ENCODE measurements around the gene THYN1. TPM values are rescaled to one million over a fixed set of nuclear protein-coding genes. Genes with fewer than 3 reads are reported as not detected.

The THYN1 gene
- total RNA-seq, 1 experiment from 2014 or later: 56.6 TPM

- CTCF ChIA-PET: no interaction called here
- H3K36me3 ChIP-seq (ENCODE audit: low read depth, low read length): no peaks in the 10 kb centered on the region
- no TSS peak for BruUV-seq (replicated peaks)
- peak; percentile 34 for ATAC-seq
- H3K4me3 ChIP-seq (ENCODE audit: low read length): 0 out of 2 replicates have a peak overlapping the region, but pooled peaks have one; percentile 31
- intact Hi-C loops (cut with micrococcal nuclease): no loop called here
- TF ChIP-seq CTCF (conservative IDR thresholded peaks at IDR 0.05; ENCODE audit: low read depth, low read length) (no peak), EZH2 (IDR thresholded peaks at IDR 0.05; ENCODE audit: low read length, unreplicated experiment) (peak; percentile 92), EZH2phosphoT487 (IDR thresholded peaks at IDR 0.05; ENCODE audit: borderline replicate concordance, low read length) (0 out of 2 replicates have a peak, but pooled peaks have one; percentile 30)
- H3K9ac ChIP-seq (ENCODE audit: low read length): no peak overlapping the region
- H3K27me3 ChIP-seq (ENCODE audit: low read length): peaks cover 86% of the 10 kb centered on the region
- no peaks in the 10 kb centered on the region for H4K20me1 ChIP-seq (ENCODE audit: low read length)
- no peaks in the 10 kb centered on the region for H3K79me2 ChIP-seq (ENCODE audit: low read length)
- DNase-seq: no peak
- POLR2A ChIA-PET (ENCODE audit: unreplicated experiment): no interaction called here
- H3K27ac ChIP-seq (ENCODE audit: low read length): no peak overlapping the region
- peak overlapping the region; percentile 48; the same call in 1 of the 2 replicates for H2AFZ ChIP-seq (ENCODE audit: low read length)
- no peaks in the 10 kb centered on the region for H3K9me2 ChIP-seq (replicated peaks; ENCODE audit: low read length)
- H3F3A ChIP-seq (ENCODE audit: low read length, unreplicated experiment): no peaks in the 10 kb centered on the region
- H3K4me2 ChIP-seq (ENCODE audit: low read length): no peak overlapping the region
- peaks cover 4% of the 10 kb centered on the region; the same call in 1 of the 2 replicates for H3K4me1 ChIP-seq (ENCODE audit: insufficient read depth, low read length)
- no peaks in the 10 kb centered on the region for H3K9me3 ChIP-seq (ENCODE audit: low read length)
Measured at GRCh38 chr11:134276396-134277182, 23.4 kb upstream of the THYN1 start.

- Histone ChIP-seq H3K27ac (ENCODE audit: low read length) (no peak within 1 kb of the TSS), H3K4me1 (ENCODE audit: insufficient read depth, low read length) (peaks cover 4% of the 10 kb centered on the region; the same call in 1 of the 2 replicates), H3K4me2 (ENCODE audit: low read length) (peak within 1 kb of the TSS; percentile 60), H2AFZ (ENCODE audit: low read length) (peak within 1 kb of the TSS; percentile 48), H3K9ac (ENCODE audit: low read length) (no peak within 1 kb of the TSS), H3K79me2 (ENCODE audit: low read length) (no peaks in the 10 kb centered on the region), H3F3A (ENCODE audit: low read length, unreplicated experiment) (no peaks in the 10 kb centered on the region), H4K20me1 (ENCODE audit: low read length) (no peaks in the 10 kb centered on the region), H3K9me2 (replicated peaks; ENCODE audit: low read length) (no peaks in the 10 kb centered on the region), H3K36me3 (ENCODE audit: low read depth, low read length) (no peaks in the 10 kb centered on the region), H3K9me3 (ENCODE audit: low read length) (no peaks in the 10 kb centered on the region), H3K4me3 (ENCODE audit: low read length) (peak within 1 kb of the TSS; percentile 31; the same call in 1 of the 2 replicates), H3K27me3 (ENCODE audit: low read length) (peaks cover 81% of the 10 kb centered on the region)
- POLR2A ChIA-PET (ENCODE audit: unreplicated experiment): no interaction called here
- intact Hi-C loops (cut with micrococcal nuclease): no loop called here
- ATAC-seq: peak; percentile 53
- CTCF ChIA-PET: interaction anchor here (0.6 kb wide), 1 partner anchor 69 kb away, joined by 5 read pairs; no protein-coding TSS in a partner anchor
- TF ChIP-seq CTCF (conservative IDR thresholded peaks at IDR 0.05; ENCODE audit: low read depth, low read length) (peak; percentile 37; the same call in 1 of the 2 replicates), EZH2phosphoT487 (IDR thresholded peaks at IDR 0.05; ENCODE audit: borderline replicate concordance, low read length) (peak; percentile 68; the same call in 1 of the 2 replicates), EZH2 (IDR thresholded peaks at IDR 0.05; ENCODE audit: low read length, unreplicated experiment) (no peak)
- BruUV-seq (replicated peaks): no TSS peak
- no peak for DNase-seq
Measured at GRCh38 chr11:134275534-134276395, 22.6 kb upstream of the THYN1 start, which contains the start of gene GLB1L3. TSS of gene GLB1L3 (plus strand) at chr11:134276379. CDS start at chr11:134276741, 362 bp downstream.

Data from PC-3 (cell line).